WERI-Rb-1 (cell line): Measurements from ENCODE around the gene MYNN.

Source experiments
- DNase-seq: peaks from one replicate; pipeline ENCODE4 v3.0.0-alpha.2; 2020
- H3K27ac ChIP-seq: fragments of 250-450 bp; sonication (Bioruptor Pico); 2 replicates; pipeline ENCODE4 v1.5.1; 2020; ENCODE audit warnings: mild to moderate bottlenecking, moderate library complexity
- H3K27me3 ChIP-seq: fragments of 250-450 bp; sonication (Bioruptor Pico); 2 replicates; pipeline ENCODE4 v1.5.1; 2021; ENCODE audit warnings: mild to moderate bottlenecking, low read depth, moderate library complexity; ENCODE audit not compliant: insufficient read depth, severe bottlenecking
- H3K36me3 ChIP-seq: fragments of 250-450 bp; sonication (Bioruptor Pico); 2 replicates; pipeline ENCODE4 v1.5.1; 2020; ENCODE audit warnings: mild to moderate bottlenecking, moderate library complexity
- H3K4me3 ChIP-seq: 2 replicates; pipeline ENCODE4 v1.5.1; 2011; ENCODE audit warnings: low read depth, mild to moderate bottlenecking, control low read depth, low read length
- H3K9me3 ChIP-seq: fragments of 250-450 bp; sonication (Bioruptor Pico); 2 replicates; pipeline ENCODE4 v1.5.1; 2021; ENCODE audit warnings: mild to moderate bottlenecking, moderate library complexity; ENCODE audit not compliant: severe bottlenecking
- CTCF ChIP-seq: IDR thresholded peaks from 2 replicates; pipeline ENCODE4 v1.5.1; 2011; ENCODE audit warnings: low read depth, mild to moderate bottlenecking, control low read depth, inconsistent platforms, low read length

MYNN gene

GRCh38 chr3:169811631-169812331, 38.6 kb downstream of the MYNN start:
- no peak for TF ChIP-seq CTCF
- Histone ChIP-seq H3K36me3 (peaks cover 3% of the 10 kb centered on the region; the same call in 1 of the 2 replicates), H3K9me3 (peaks cover 3% of the 10 kb centered on the region), H3K4me3 (peak overlapping the region; percentile 96), H3K27ac (peak overlapping the region; percentile 89), H3K27me3 (no peaks in the 10 kb centered on the region)
- DNase-seq, result peak; percentile 46

GRCh38 chr3:169812332-169813235, 39.4 kb downstream of the MYNN start, which contains the start of the genes LRRC34 and LRRIQ4:
LRRC34 (minus strand) TSS chr3:169812904; CDS start chr3:169812548, 356 bp downstream.
LRRIQ4 (plus strand) TSS chr3:169812870; CDS start chr3:169821922, 9,052 bp downstream.
- no peaks in the 10 kb centered on the region for H3K27me3 ChIP-seq

GRCh38 chr3:169813278-169813677, 40.1 kb downstream of the MYNN start:
- H3K27ac ChIP-seq, result peak overlapping the region; percentile 89; the same call in 1 of the 2 replicates
- peak overlapping the region; percentile 96 for H3K4me3 ChIP-seq
- H3K36me3 ChIP-seq, result no peaks in the 10 kb centered on the region
- H3K9me3 ChIP-seq, result peaks cover 3% of the 10 kb centered on the region
- TF ChIP-seq CTCF, result no peak
- H3K27me3 ChIP-seq, result no peaks in the 10 kb centered on the region
- DNase-seq, result no peak

More at GRCh38 chr3:169812332-169813235, 39.4 kb downstream of the MYNN start, which contains the start of the genes LRRC34 and LRRIQ4:
- peaks cover 3% of the 10 kb centered on the region for H3K9me3 ChIP-seq
- no peak for TF ChIP-seq CTCF
- H3K4me3 ChIP-seq, result peak within 1 kb of the TSS; percentile 96
- H3K36me3 ChIP-seq, result no peaks in the 10 kb centered on the region
- peak within 1 kb of the TSS; percentile 89 for H3K27ac ChIP-seq
- DNase-seq, result peak; percentile 93

GRCh38 chr3:169813757-169814517, 40.7 kb downstream of the MYNN start:
- Histone ChIP-seq H3K4me3 (no peak overlapping the region), H3K36me3 (no peaks in the 10 kb centered on the region), H3K27ac (no peak overlapping the region), H3K9me3 (peaks cover 3% of the 10 kb centered on the region), H3K27me3 (no peaks in the 10 kb centered on the region)
- TF ChIP-seq CTCF, result peak; percentile 42; the same call in 1 of the 2 replicates
- DNase-seq, result peak; percentile 42

GRCh38 chr3:169815590-169816150, 42.5 kb downstream of the MYNN start:
- no peaks in the 10 kb centered on the region for H3K27me3 ChIP-seq
- peaks cover 3% of the 10 kb centered on the region for H3K9me3 ChIP-seq
- no peak for TF ChIP-seq CTCF
- no peak overlapping the region for H3K4me3 ChIP-seq
- DNase-seq, result no peak
- no peak overlapping the region for H3K27ac ChIP-seq
- no peaks in the 10 kb centered on the region for H3K36me3 ChIP-seq
